Ascending aorta (tissue), 2 donors: Measurements from ENCODE around the gene MYH15. TPM values are rescaled to one million over a fixed set of nuclear protein-coding genes. Genes with fewer than 3 reads are reported as not detected.
A peak's percentile ranks its signal among the peaks of the same experiment; 100 is the strongest.

ENCODE experiments used
- DNase-seq, 2 donors: peaks; one replicate each; pipeline ENCODE4 v3.0.0-alpha.2; 2019; ENCODE audit warnings: low spot score in 2 of 2
- H3K27ac ChIP-seq, 2 donors: fragments of 200-600 bp; sonication (generic); one replicate each; pipeline ENCODE4 v1.5.1; 2016 to 2017; ENCODE audit warnings: mild to moderate bottlenecking in 1 of 2
- H3K27me3 ChIP-seq: fragments of 200-600 bp; sonication (generic); one replicate; pipeline ENCODE4 v1.5.1; 2017
- H3K36me3 ChIP-seq, 2 donors: fragments of 200-600 bp; sonication (generic); one replicate each; pipeline ENCODE4 v1.5.1; 2016
- H3K4me1 ChIP-seq, 2 donors: fragments of 200-600 bp; sonication (generic); one replicate each; pipeline ENCODE4 v1.5.1; 2016 to 2017; ENCODE audit warnings: mild to moderate bottlenecking in 1 of 2
- H3K4me3 ChIP-seq, 2 donors: fragments of 200-600 bp; sonication (generic); one replicate each; pipeline ENCODE4 v1.5.1; 2016 to 2017; ENCODE audit warnings: mild to moderate bottlenecking in 1 of 2
- H3K9me3 ChIP-seq, 2 donors: fragments of 200-600 bp; sonication (generic); one replicate each; pipeline ENCODE4 v1.5.1; 2016
- intact Hi-C: fragments of 100-400 bp; cut with DNase I; formaldehyde crosslinking; loops from one replicate; pipeline ENCODE4 v1.15.1; 2023
- total RNA-seq: library from RNA; depleted of rRNA; stranded (reverse); fragments of >200 nt; gene quantifications from one replicate; pipeline ENCODE4 v1.1.0, GENCODE V29; 2016
- TF ChIP-seq, protein P1 (sequence below), 3 experiments: fragments of 200-600 bp in 2 of 3; fragments of 450-650 bp in 1 of 3; sonication (generic) in 2 of 3; IDR thresholded peaks; one replicate each; pipeline ENCODE4 v1.5.1; 2016 to 2019; ENCODE audit warnings: antibody characterized with exemption in 3 of 3, mild to moderate bottlenecking in 1 of 3, moderate library complexity in 1 of 3

MYH15 gene
- total RNA-seq, 1 donor from 2014 or later, result not detected

DNA sequence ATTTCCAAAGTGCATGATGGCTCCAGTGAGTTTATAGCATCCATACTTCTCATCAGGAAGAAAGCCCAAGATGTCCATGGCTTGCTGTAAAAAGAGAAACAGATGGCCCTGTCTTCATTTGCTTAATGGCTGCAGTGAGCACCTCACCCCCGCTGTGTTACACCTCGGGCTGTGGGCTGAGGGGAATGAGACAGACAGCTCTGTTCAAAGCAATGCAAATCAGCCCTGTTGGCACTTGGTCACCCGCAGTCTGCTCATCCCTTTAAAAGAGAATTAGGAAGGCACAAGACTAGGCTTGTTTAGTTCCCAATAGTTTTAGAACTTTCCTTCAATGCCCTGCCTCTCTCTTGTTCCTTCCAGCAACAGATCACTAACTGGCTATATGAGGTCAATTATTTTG lies 25.2 kb downstream of the MYH15 start:
- TF ChIP-seq, protein P1, sequence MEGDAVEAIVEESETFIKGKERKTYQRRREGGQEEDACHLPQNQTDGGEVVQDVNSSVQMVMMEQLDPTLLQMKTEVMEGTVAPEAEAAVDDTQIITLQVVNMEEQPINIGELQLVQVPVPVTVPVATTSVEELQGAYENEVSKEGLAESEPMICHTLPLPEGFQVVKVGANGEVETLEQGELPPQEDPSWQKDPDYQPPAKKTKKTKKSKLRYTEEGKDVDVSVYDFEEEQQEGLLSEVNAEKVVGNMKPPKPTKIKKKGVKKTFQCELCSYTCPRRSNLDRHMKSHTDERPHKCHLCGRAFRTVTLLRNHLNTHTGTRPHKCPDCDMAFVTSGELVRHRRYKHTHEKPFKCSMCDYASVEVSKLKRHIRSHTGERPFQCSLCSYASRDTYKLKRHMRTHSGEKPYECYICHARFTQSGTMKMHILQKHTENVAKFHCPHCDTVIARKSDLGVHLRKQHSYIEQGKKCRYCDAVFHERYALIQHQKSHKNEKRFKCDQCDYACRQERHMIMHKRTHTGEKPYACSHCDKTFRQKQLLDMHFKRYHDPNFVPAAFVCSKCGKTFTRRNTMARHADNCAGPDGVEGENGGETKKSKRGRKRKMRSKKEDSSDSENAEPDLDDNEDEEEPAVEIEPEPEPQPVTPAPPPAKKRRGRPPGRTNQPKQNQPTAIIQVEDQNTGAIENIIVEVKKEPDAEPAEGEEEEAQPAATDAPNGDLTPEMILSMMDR (IDR thresholded peaks at IDR 0.05), result no peak
- intact Hi-C loops, result loop anchor here (10.0 kb wide), 1 partner anchor 1250 kb away; no protein-coding TSS in a partner anchor
- no peaks in the 10 kb centered on the region for H3K9me3 ChIP-seq
- no peaks in the 10 kb centered on the region for H3K27me3 ChIP-seq
- H3K27ac ChIP-seq, result no peak overlapping the region
- no peak for DNase-seq
- H3K36me3 ChIP-seq, result no peaks in the 10 kb centered on the region
- no peak overlapping the region for H3K4me3 ChIP-seq
- no peaks in the 10 kb centered on the region for H3K4me1 ChIP-seq

DNA sequence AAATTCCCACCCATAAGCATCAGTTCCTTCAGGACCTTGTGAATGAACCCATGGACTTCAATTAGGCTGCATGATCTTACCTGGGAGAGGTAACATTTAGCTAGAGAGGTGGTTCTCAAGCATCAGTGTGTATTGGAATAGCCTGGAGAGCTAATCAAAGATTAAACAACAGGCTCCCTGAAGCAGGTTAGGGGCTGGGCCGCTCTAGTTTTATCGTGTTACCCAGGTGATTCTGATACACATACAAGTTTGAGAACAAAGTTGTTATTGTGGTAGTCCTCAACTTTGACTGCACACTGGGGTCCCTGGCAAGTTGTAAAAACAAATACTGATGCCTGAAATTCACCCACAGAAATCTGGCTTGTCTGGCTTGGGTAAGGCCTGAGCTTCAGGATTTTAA lies 31.2 kb downstream of the MYH15 start:
- Histone ChIP-seq H3K36me3 (no peaks in the 10 kb centered on the region), H3K27ac (no peak overlapping the region), H3K9me3 (no peaks in the 10 kb centered on the region), H3K4me1 (no peaks in the 10 kb centered on the region), H3K4me3 (no peak overlapping the region), H3K27me3 (no peaks in the 10 kb centered on the region)
- intact Hi-C loops, result no loop called here
- TF ChIP-seq, protein P1 (IDR thresholded peaks at IDR 0.05), result no peak
- no peak for DNase-seq

DNA sequence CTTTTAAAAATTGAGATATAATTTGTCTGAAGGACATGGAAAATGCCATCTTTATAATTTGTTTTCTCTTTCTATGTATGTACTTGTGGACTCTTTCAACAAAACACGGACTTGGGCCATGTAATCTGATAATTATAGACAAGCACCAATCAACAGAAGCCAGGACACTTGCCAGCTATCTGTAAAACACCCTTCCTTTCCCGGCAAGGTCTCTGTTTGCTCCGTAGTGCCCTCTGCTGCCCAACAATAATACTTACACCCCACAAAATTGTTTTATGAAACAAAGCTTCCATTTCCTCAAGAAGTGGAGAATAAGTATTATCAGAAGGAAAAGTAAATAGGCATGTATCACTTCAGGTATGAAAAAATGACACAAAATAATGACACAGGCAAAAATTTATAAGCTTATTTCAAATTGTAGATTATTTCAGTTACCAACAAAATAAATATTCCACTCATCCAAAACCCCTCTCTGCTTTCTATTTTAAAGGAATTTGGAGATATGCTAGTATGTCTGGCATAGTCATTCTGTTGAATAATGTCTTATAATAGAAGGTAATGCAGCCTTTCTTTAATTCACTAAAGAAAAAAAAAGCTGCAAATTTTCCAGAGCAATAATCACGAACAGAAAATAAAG lies 32.8 kb downstream of the MYH15 start:
- no peaks in the 10 kb centered on the region for H3K9me3 ChIP-seq
- DNase-seq, result no peak
- H3K4me3 ChIP-seq, result no peak overlapping the region
- no peaks in the 10 kb centered on the region for H3K4me1 ChIP-seq
- intact Hi-C loops, result no loop called here
- H3K27ac ChIP-seq, result no peak overlapping the region
- no peaks in the 10 kb centered on the region for H3K36me3 ChIP-seq
- TF ChIP-seq, protein P1 (IDR thresholded peaks at IDR 0.05), result peak; percentile 25 to 60 (median 50)
- no peaks in the 10 kb centered on the region for H3K27me3 ChIP-seq

DNA sequence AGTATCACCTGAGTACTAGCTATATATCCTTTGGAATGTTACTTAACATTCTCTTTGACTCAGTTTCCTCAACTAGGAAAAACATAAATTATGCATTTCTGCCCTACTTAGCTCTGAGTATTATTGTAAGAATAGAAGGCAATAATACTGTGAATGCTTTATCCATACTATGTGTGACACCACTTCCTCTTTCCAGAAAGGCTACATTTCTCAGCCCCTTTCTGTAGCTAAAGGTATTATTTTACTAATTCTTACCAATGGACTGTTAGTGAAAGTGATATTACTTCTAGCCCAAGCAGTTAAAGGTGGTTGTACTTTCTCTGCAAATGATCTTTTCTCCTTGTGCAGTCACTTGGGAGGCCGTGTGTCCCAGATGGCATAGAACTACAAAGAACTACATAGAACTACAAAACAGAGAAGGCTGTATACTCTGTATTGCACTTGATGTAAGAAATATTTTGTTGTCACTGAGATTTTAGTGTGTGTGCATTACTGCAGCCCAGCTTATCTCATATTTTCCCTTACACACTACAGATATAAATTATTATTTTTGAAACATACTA lies 35.1 kb downstream of the MYH15 start:
- H3K36me3 ChIP-seq, result no peaks in the 10 kb centered on the region
- intact Hi-C loops, result no loop called here
- no peaks in the 10 kb centered on the region for H3K27me3 ChIP-seq
- no peak for DNase-seq
- no peak overlapping the region for H3K4me3 ChIP-seq
- H3K9me3 ChIP-seq, result no peaks in the 10 kb centered on the region
- no peaks in the 10 kb centered on the region for H3K4me1 ChIP-seq
- TF ChIP-seq, protein P1 (IDR thresholded peaks at IDR 0.05), result no peak
- no peak overlapping the region for H3K27ac ChIP-seq

DNA sequence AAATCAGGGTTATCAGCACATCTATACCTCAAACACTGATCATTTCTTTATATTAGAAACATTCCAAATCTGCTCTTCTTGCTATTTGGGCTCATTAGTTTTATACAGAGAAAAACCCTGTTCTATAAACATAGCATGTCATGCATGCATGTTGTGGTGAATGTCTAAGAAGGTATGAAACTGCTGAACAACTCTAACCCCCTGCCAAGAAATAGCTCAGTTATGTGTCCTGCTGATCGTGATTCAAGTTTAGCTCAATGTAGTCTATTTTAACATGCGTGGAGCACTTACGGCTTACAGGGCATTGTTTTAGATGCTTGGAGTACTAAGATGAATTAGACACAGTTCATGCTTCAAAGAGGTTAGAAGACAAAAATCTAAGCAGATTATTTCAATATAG lies 35.8 kb downstream of the MYH15 start:
- no peaks in the 10 kb centered on the region for H3K27me3 ChIP-seq

More for the DNA sequence above, 35.8 kb downstream of the MYH15 start:
- Histone ChIP-seq H3K4me1 (no peaks in the 10 kb centered on the region), H3K27ac (no peak overlapping the region), H3K9me3 (no peaks in the 10 kb centered on the region), H3K36me3 (no peaks in the 10 kb centered on the region), H3K4me3 (no peak overlapping the region)
- TF ChIP-seq, protein P1 (IDR thresholded peaks at IDR 0.05), result no peak
- intact Hi-C loops, result no loop called here
- no peak for DNase-seq
